Testis (tissue), 2 donors: Measurements from ENCODE around the gene ADAMTS8.

Experiments used
- CTCF ChIP-seq, 3 experiments: fragments of 450-650 bp in 2 of 3; fragments of 200-600 bp in 1 of 3; sonication (generic) in 1 of 3; IDR thresholded peaks; one replicate each; pipeline ENCODE4 v1.5.1; 2016 to 2019; ENCODE audit warnings: antibody characterized with exemption in 3 of 3, mild to moderate bottlenecking in 2 of 3, moderate library complexity in 1 of 3
- POLR2A ChIP-seq: fragments of 450-650 bp; IDR thresholded peaks from one replicate; pipeline ENCODE4 v1.6.1; 2017; ENCODE audit warnings: antibody characterized with exemption, mild to moderate bottlenecking, moderate library complexity

GRCh38 chr11:130390071-130390758 lies 38.2 kb downstream of the ADAMTS8 start:
- TF ChIP-seq CTCF (IDR thresholded peaks at IDR 0.05) (no peak), POLR2A (no peak)
